Astrocyte (in vitro differentiated cells and primary cell): ENCODE data around the gene TMTC4.

Experiments used
- EZH2 ChIP-seq: IDR thresholded peaks from 2 replicates; pipeline ENCODE4 v1.6.1; 2012; ENCODE audit warnings: mild to moderate bottlenecking, low read length, inconsistent platforms; ENCODE audit not compliant: insufficient read depth
- TF ChIP-seq, protein P1 (sequence below): IDR thresholded peaks from 2 replicates; pipeline ENCODE4 v1.5.1; 2011; ENCODE audit warnings: low read depth, mild to moderate bottlenecking, inconsistent platforms, low read length, moderate library complexity; ENCODE audit not compliant: insufficient read depth

DNA sequence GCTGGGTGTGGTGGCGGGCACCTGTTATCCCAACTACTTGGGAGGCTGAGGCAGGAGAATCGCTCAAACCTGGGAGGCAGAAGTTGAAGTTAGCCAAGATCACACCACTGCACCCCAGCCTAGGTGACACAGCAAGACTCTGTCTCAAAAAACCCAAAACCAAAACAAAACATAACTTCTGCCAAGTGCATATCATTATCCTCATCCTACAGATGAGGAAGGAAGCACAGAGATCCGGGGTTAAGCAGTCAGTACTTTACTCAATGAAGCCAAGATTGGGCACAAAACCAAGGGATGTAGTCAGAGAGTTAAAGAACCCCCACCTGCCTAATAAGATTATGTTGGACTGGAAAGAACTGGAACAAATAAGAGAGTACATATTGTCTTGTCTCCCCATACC lies 5.5 kb upstream of the TMTC4 start:
- TF ChIP-seq EZH2: no peak
- TF ChIP-seq, protein P1, sequence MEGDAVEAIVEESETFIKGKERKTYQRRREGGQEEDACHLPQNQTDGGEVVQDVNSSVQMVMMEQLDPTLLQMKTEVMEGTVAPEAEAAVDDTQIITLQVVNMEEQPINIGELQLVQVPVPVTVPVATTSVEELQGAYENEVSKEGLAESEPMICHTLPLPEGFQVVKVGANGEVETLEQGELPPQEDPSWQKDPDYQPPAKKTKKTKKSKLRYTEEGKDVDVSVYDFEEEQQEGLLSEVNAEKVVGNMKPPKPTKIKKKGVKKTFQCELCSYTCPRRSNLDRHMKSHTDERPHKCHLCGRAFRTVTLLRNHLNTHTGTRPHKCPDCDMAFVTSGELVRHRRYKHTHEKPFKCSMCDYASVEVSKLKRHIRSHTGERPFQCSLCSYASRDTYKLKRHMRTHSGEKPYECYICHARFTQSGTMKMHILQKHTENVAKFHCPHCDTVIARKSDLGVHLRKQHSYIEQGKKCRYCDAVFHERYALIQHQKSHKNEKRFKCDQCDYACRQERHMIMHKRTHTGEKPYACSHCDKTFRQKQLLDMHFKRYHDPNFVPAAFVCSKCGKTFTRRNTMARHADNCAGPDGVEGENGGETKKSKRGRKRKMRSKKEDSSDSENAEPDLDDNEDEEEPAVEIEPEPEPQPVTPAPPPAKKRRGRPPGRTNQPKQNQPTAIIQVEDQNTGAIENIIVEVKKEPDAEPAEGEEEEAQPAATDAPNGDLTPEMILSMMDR: no peak
